Keratinocyte (primary cell): ENCODE results near the gene KIF18B.

ENCODE experiments used
- EZH2 ChIP-seq: IDR thresholded peaks from one replicate; pipeline ENCODE4 v1.6.1; 2012; ENCODE audit warnings: inconsistent platforms, mild to moderate bottlenecking, low read length, moderate library complexity
- TF ChIP-seq, protein P1 (sequence below), 3 experiments: IDR thresholded peaks in 1 of 3; conservative IDR thresholded peaks in 1 of 3; optimal IDR thresholded peaks in 1 of 3; 2 replicates in 2 of 3; 3 replicates in 1 of 3; pipeline versions ENCODE3 to v1.5.1; 2011; ENCODE audit warnings: low read length in 3 of 3, mild to moderate bottlenecking in 3 of 3, moderate library complexity in 2 of 3, control low read depth in 1 of 3, inconsistent platforms in 1 of 3; ENCODE audit not compliant: insufficient read depth in 2 of 3; ENCODE audit errors: extremely low read depth in 1 of 3

DNA sequence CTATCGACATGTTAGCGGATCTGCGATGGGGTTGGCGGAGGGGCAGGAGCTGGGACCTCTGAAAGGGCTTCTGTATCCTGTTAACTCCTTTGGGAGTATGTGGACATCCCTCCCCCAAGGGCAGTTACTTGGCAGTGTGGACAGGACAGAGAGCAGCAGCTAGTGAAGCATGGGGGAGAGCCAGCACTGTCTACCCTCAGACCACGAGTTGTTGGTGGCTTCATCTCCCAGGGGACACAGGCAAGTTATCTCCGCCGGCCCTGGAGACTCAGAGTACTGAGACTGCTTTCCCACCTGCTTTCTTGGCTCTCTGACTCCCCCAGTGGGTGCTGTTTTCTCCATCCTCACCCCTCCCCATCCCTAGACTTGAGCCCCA, 27.0 kb downstream of the KIF18B start:
- TF ChIP-seq, protein P1, sequence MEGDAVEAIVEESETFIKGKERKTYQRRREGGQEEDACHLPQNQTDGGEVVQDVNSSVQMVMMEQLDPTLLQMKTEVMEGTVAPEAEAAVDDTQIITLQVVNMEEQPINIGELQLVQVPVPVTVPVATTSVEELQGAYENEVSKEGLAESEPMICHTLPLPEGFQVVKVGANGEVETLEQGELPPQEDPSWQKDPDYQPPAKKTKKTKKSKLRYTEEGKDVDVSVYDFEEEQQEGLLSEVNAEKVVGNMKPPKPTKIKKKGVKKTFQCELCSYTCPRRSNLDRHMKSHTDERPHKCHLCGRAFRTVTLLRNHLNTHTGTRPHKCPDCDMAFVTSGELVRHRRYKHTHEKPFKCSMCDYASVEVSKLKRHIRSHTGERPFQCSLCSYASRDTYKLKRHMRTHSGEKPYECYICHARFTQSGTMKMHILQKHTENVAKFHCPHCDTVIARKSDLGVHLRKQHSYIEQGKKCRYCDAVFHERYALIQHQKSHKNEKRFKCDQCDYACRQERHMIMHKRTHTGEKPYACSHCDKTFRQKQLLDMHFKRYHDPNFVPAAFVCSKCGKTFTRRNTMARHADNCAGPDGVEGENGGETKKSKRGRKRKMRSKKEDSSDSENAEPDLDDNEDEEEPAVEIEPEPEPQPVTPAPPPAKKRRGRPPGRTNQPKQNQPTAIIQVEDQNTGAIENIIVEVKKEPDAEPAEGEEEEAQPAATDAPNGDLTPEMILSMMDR (optimal IDR thresholded peaks at IDR 0.05 in 1 of 3, IDR thresholded peaks at IDR 0.05 in 1 of 3, conservative IDR thresholded peaks at IDR 0.05 in 1 of 3; ENCODE audit: extremely low read depth in 1 of 3, insufficient read depth in 2 of 3, low read length in 3 of 3): no peak
- TF ChIP-seq EZH2: no peak
